Spleen (tissue), 11 donors: Measurements from ENCODE around the gene CDRT4. TPM values are rescaled to one million over a fixed set of nuclear protein-coding genes. Genes with fewer than 3 reads are reported as not detected.

Experiments
- DNase-seq: peaks from one replicate; pipeline ENCODE4 v3.0.0-alpha.2; 2020
- H3K27ac ChIP-seq, 8 donors: fragments of 200-600 bp; sonication (generic) in 7 of 8; 1 replicate in 4 of 8; 2 replicates in 4 of 8; pipeline versions ENCODE4 v1.5.0 to v1.8.0; 2016 to 2021; ENCODE audit warnings: inconsistent platforms in 4 of 8, mild to moderate bottlenecking in 4 of 8, moderate library complexity in 1 of 8
- H3K27me3 ChIP-seq, 7 donors: fragments of 200-600 bp; sonication (generic) in 6 of 7; replicated peaks in 1 of 7; 1 replicate in 4 of 7; 2 replicates in 3 of 7; pipeline versions ENCODE4 v1.5.0 to v1.8.0; 2016 to 2021; ENCODE audit warnings: inconsistent platforms in 3 of 7, mild to moderate bottlenecking in 1 of 7
- H3K36me3 ChIP-seq, 6 donors: fragments of 200-600 bp; sonication (generic) in 5 of 6; 1 replicate in 4 of 6; 2 replicates in 2 of 6; pipeline versions ENCODE4 v1.5.0 to v1.8.0; 2016 to 2021; ENCODE audit warnings: inconsistent platforms in 2 of 6
- H3K4me1 ChIP-seq, 6 donors: fragments of 200-600 bp; sonication (generic) in 5 of 6; 1 replicate in 3 of 6; 2 replicates in 3 of 6; pipeline versions ENCODE4 v1.5.0 to v1.8.0; 2016 to 2021; ENCODE audit warnings: inconsistent platforms in 3 of 6
- H3K4me3 ChIP-seq, 8 donors: fragments of 200-600 bp; sonication (generic) in 7 of 8; 1 replicate in 4 of 8; 2 replicates in 4 of 8; pipeline versions ENCODE4 v1.5.0 to v1.8.0; 2016 to 2021; ENCODE audit warnings: inconsistent platforms in 4 of 8, mild to moderate bottlenecking in 4 of 8, moderate library complexity in 2 of 8
- H3K9me3 ChIP-seq, 8 donors: fragments of 200-600 bp; sonication (generic) in 7 of 8; 1 replicate in 4 of 8; 2 replicates in 4 of 8; pipeline versions ENCODE4 v1.5.0 to v1.8.0; 2016 to 2021; ENCODE audit warnings: inconsistent platforms in 4 of 8
- CTCF ChIP-seq, 11 experiments: fragments of 200-600 bp in 7 of 11; fragments of 450-650 bp in 4 of 11; sonication (generic) in 4 of 11; IDR thresholded peaks in 8 of 11; conservative IDR thresholded peaks in 3 of 11; 1 replicate in 7 of 11; 2 replicates in 4 of 11; pipeline versions ENCODE4 v1.4.0 to v1.8.0; 2016 to 2021; ENCODE audit warnings: antibody characterized with exemption in 11 of 11, inconsistent platforms in 4 of 11, mild to moderate bottlenecking in 1 of 11
- POLR2A ChIP-seq, 3 donors: fragments of 450-650 bp; IDR thresholded peaks; one replicate each; pipeline ENCODE4 v1.5.1; 2017; ENCODE audit warnings: antibody characterized with exemption in 3 of 3, mild to moderate bottlenecking in 1 of 3
- POLR2AphosphoS5 ChIP-seq, 3 donors: sonication (generic); formaldehyde crosslinking; IDR thresholded peaks; one replicate each; pipeline ENCODE4 v1.5.1; 2017; ENCODE audit warnings: antibody characterized with exemption in 3 of 3
- WGBS, 5 donors: extraction: QIAGEN DNeasy Blood & Tissue Kit in 3 of 5; methylation state at CpG; one replicate each; pipeline versions ENCODE4 v1.1.5 to v1.1.7; 2013 to 2018; 5-methylcytosine and 5-hydroxymethylcytosine counted together
- intact Hi-C: fragments of 100-400 bp; cut with DNase I; formaldehyde crosslinking; loops from one replicate; pipeline ENCODE4 v1.15.0; 2023; ENCODE audit warnings: low total_unique reads
- polyA plus RNA-seq, 3 donors: library from polyadenylated mRNA; stranded (reverse); fragments of 200-250 nt; gene quantifications; one replicate each; pipeline ENCODE4 v1.2.1, GENCODE V29; 2013
- total RNA-seq, 7 donors: library from RNA; depleted of rRNA in 3 of 7; stranded (reverse); fragments of >200 nt in 3 of 7; fragmentation: NEBNext Ultra II Directional in 4 of 7; extraction: Animal tissue kit (Norgen Biotek cat#: 25700) in 4 of 7; gene quantifications; one replicate each; pipeline versions ENCODE4 v1.1.0 to v1.2.1, GENCODE V29; 2016 to 2021
- donor health status: healthy with polysubstance abuse.
- donor health status: DM: no; HTN: no; CAD: no; lungs with moderate emphysema.
- donor health status: DM: no; HTN: no; CAD: no.
- donor health status: Bipolar disorder and iron deficiency.
- donor health status: healthy.
- donor health status: DM: no; HTN: no; CAD: no.
- donor health status: DM: yes; HTN: yes; CAD: no.

CDRT4 gene
- total and polyA plus RNA-seq, 10 donors = 4.5 to 18.7 (median 14.0) TPM

- H3K27me3 ChIP-seq = no peaks in the 10 kb centered on the region
- H3K27ac ChIP-seq = no peak overlapping the region
- peaks cover 0 to 4% (median 0%) of the 10 kb centered on the region in 8 donors for H3K9me3 ChIP-seq
- TF ChIP-seq POLR2A (IDR thresholded peaks at IDR 0.05) (no peak), POLR2AphosphoS5 (IDR thresholded peaks at IDR 0.05) (no peak), CTCF (IDR thresholded peaks at IDR 0.05 in 8 of 11, conservative IDR thresholded peaks at IDR 0.05 in 3 of 11) (no peak)
- no peaks in the 10 kb centered on the region for H3K36me3 ChIP-seq
- DNase-seq = no peak
- H3K4me3 ChIP-seq = no peak overlapping the region
- 82 to 87% (median 84%) methylated on average over 11 of the region's 11 CpGs for WGBS, 5 donors
- H3K4me1 ChIP-seq = no peaks in the 10 kb centered on the region
- intact Hi-C loops = no loop called here
Observed at GRCh38 chr17:15422392-15422965, 44.9 kb downstream of the CDRT4 start.

GRCh38 chr17:15418781-15419180 is 48.6 kb downstream of the CDRT4 start:
- 70 to 85% (median 82%) methylated on average over 7 of the region's 7 CpGs for WGBS, 5 donors
- TF ChIP-seq CTCF (IDR thresholded peaks at IDR 0.05 in 8 of 11, conservative IDR thresholded peaks at IDR 0.05 in 3 of 11) = no peak
- TF ChIP-seq POLR2A (IDR thresholded peaks at IDR 0.05) = no peak
- no peak for TF ChIP-seq POLR2AphosphoS5 (IDR thresholded peaks at IDR 0.05)
- H3K4me3 ChIP-seq = no peak overlapping the region
- H3K9me3 ChIP-seq = no peaks in the 10 kb centered on the region
- no peaks in the 10 kb centered on the region for H3K4me1 ChIP-seq
- DNase-seq = no peak
- H3K27me3 ChIP-seq = no peaks in the 10 kb centered on the region
- intact Hi-C loops = no loop called here
- H3K27ac ChIP-seq = no peak overlapping the region
- H3K36me3 ChIP-seq = no peaks in the 10 kb centered on the region

GRCh38 chr17:15414532-15415306 is 52.7 kb downstream of the CDRT4 start:
- TF ChIP-seq CTCF (IDR thresholded peaks at IDR 0.05 in 8 of 11, conservative IDR thresholded peaks at IDR 0.05 in 3 of 11) (no peak), POLR2AphosphoS5 (IDR thresholded peaks at IDR 0.05) (no peak), POLR2A (IDR thresholded peaks at IDR 0.05) (no peak)
- 83 to 91% (median 89%) methylated on average over 14 of the region's 14 CpGs for whole genome bisulfite sequencing, 5 donors

GRCh38 chr17:15413101-15413771 is 54.2 kb downstream of the CDRT4 start:
- H3K27ac ChIP-seq = no peak overlapping the region
- intact Hi-C loops = no loop called here
- H3K4me3 ChIP-seq = no peak overlapping the region
- H3K4me1 ChIP-seq = peaks cover 0 to 7% (median 0%) of the 10 kb centered on the region in 6 donors
- DNase-seq = no peak
- no peaks in the 10 kb centered on the region for H3K27me3 ChIP-seq
- no peaks in the 10 kb centered on the region for H3K9me3 ChIP-seq
- TF ChIP-seq POLR2AphosphoS5 (IDR thresholded peaks at IDR 0.05) (no peak), CTCF (IDR thresholded peaks at IDR 0.05 in 8 of 11, conservative IDR thresholded peaks at IDR 0.05 in 3 of 11) (no peak), POLR2A (IDR thresholded peaks at IDR 0.05) (no peak)
- H3K36me3 ChIP-seq = no peaks in the 10 kb centered on the region
- 86 to 93% (median 88%) methylated on average over 9 of the region's 9 CpGs for WGBS, 5 donors

More at GRCh38 chr17:15414532-15415306, 52.7 kb downstream of the CDRT4 start:
- DNase-seq = no peak
- intact Hi-C loops = no loop called here
- no peak overlapping the region for H3K4me3 ChIP-seq
- H3K36me3 ChIP-seq = no peaks in the 10 kb centered on the region
- no peaks in the 10 kb centered on the region for H3K9me3 ChIP-seq
- peaks cover 0 to 7% (median 0%) of the 10 kb centered on the region in 6 donors for H3K4me1 ChIP-seq
- H3K27ac ChIP-seq = no peak overlapping the region
- no peaks in the 10 kb centered on the region for H3K27me3 ChIP-seq
